UCSD-AML1 (cell line): Measurements from ENCODE around the gene NCAPH2.
A peak's percentile ranks its signal among the peaks of the same experiment; 100 is the strongest.

Experiments
- DNase-seq: peaks from one replicate; lab custom pipeline; 2025; ENCODE audit not compliant: unreplicated experiment; lab: John Stamatoyannopoulos, UW

Gene NCAPH2

GRCh38 chr22:50507991-50508884 is at the start of gene NCAPH2:
Gene NCAPH2, plus strand, starts transcription at chr22:50508224. Its CDS starts 114 bp downstream, at chr22:50508338.
- DNase-seq = peak; percentile 98

GRCh38 chr22:50459016-50459415 is 49.0 kb upstream of the NCAPH2 start:
- DNase-seq = no peak

GRCh38 chr22:50459496-50460140 is 48.4 kb upstream of the NCAPH2 start:
- DNase-seq = no peak

- no peak for DNase-seq
These were observed 47.1 kb upstream of the NCAPH2 start for GRCh38 chr22:50460938-50461337.

GRCh38 chr22:50461536-50461935 is 46.5 kb upstream of the NCAPH2 start:
- DNase-seq = no peak

- no peak for DNase-seq
These were observed 46.0 kb upstream of the NCAPH2 start for GRCh38 chr22:50461979-50462540.

- no peak for DNase-seq
These were observed 44.7 kb upstream of the NCAPH2 start for GRCh38 chr22:50463188-50463900.

- DNase-seq = no peak
These were observed 43.6 kb upstream of the NCAPH2 start for GRCh38 chr22:50464451-50464850.

GRCh38 chr22:50465066-50465930 is 42.7 kb upstream of the NCAPH2 start:
- DNase-seq = no peak

- no peak for DNase-seq
These were observed 40.7 kb upstream of the NCAPH2 start for GRCh38 chr22:50467341-50467740.

GRCh38 chr22:50467773-50468440 is 40.1 kb upstream of the NCAPH2 start:
- no peak for DNase-seq

- DNase-seq = no peak
These were observed 39.4 kb upstream of the NCAPH2 start for GRCh38 chr22:50468626-50469025.

GRCh38 chr22:50469377-50470305 is 38.4 kb upstream of the NCAPH2 start:
- DNase-seq = peak; percentile 86

- DNase-seq = no peak
These were observed 37.5 kb upstream of the NCAPH2 start for GRCh38 chr22:50470491-50470890.

GRCh38 chr22:50471197-50471847 is 36.7 kb upstream of the NCAPH2 start:
- no peak for DNase-seq

GRCh38 chr22:50471962-50472361 is 36.1 kb upstream of the NCAPH2 start:
- no peak for DNase-seq

- DNase-seq = peak; percentile 31
These were observed 34.9 kb upstream of the NCAPH2 start for GRCh38 chr22:50473088-50473487.
